ENCODE data around the gene ADAMTS17.

The ADAMTS17 gene

DNA sequence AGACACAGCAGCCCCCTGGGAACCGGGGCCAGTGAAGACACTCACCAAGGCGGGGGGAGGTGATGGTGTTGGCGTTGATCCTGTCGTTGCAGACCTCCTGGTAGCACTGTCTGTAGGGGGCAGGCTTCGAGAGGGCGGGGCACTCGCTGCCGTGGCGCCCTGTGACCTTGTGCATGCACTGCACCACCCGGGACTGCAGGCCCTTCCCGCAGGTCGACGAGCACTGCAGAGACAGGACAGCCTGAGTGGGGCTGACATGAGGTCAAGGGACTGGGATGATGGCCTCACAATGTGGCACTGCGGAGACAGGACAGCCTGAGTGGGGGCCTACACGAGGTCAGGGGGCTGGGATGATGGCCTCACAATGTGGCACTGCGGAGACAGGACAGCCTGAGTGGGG is 365.8 kb downstream of the ADAMTS17 start:
- H3K9me3 ChIP-seq (ENCODE audit: insufficient read depth, low read length, severe bottlenecking), result no peaks in the 10 kb centered on the region
- H3K79me2 ChIP-seq (ENCODE audit: insufficient read depth, low read length), result no peaks in the 10 kb centered on the region
- no peak overlapping the region for H3K27ac ChIP-seq (ENCODE audit: low read length)
- TF ChIP-seq CTCF (IDR thresholded peaks at IDR 0.05; ENCODE audit: borderline replicate concordance, extremely low read depth, low read length, poor library complexity, severe bottlenecking) (no peak), EZH2 (IDR thresholded peaks at IDR 0.05; ENCODE audit: borderline replicate concordance, low read depth, low read length, severe bottlenecking) (no peak)
- no peak for DNase-seq
- no peak overlapping the region for H3K9ac ChIP-seq (ENCODE audit: low read depth, low read length)
- no peak for ATAC-seq (ENCODE audit: insufficient read depth, low read depth)
- no peaks in the 10 kb centered on the region; the same call in 1 of the 2 replicates for H4K20me1 ChIP-seq (ENCODE audit: insufficient read depth, low read length)
- no peak overlapping the region for H2AFZ ChIP-seq (ENCODE audit: low read depth, low read length)
- H3K27me3 ChIP-seq (ENCODE audit: insufficient read depth, low read length, poor library complexity), result no peaks in the 10 kb centered on the region
- no peak overlapping the region for H3K4me2 ChIP-seq (ENCODE audit: insufficient read depth, low read length)
- H3K4me1 ChIP-seq (ENCODE audit: insufficient read depth, low read length), result no peaks in the 10 kb centered on the region
- H3K4me3 ChIP-seq (ENCODE audit: low read depth in 1 of 2, low read length in 2 of 2), result no peak overlapping the region
- H3K36me3 ChIP-seq (ENCODE audit: insufficient read depth, low read length), result peaks cover 69% of the 10 kb centered on the region

DNA sequence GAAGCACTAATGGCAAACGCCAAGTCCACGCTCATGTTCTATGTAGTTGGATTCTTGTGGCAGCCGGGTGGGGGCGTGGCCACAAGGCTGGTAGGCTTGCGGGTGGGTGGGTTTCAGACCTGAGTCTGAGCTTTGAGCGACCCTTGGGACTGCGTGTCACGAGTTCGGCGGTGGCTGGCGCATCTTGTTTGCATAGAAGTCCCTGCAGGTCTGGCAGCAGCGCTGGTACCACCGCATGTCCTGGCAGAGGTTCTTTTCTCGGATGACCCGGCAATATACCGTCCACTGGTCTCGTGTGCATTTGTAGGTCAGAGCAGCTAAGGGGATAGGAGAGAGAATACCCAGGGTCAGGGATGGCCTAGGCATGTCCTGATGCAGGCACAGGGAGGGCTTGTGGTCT is 367.5 kb downstream of the ADAMTS17 start:
- no peak overlapping the region for H3K4me2 ChIP-seq (ENCODE audit: insufficient read depth, low read length)
- H3K36me3 ChIP-seq (ENCODE audit: insufficient read depth, low read length), result peaks cover 65% of the 10 kb centered on the region
- H3K79me2 ChIP-seq (ENCODE audit: insufficient read depth, low read length), result no peaks in the 10 kb centered on the region
- H3K27ac ChIP-seq (ENCODE audit: low read length), result no peak overlapping the region
- no peaks in the 10 kb centered on the region for H3K4me1 ChIP-seq (ENCODE audit: insufficient read depth, low read length)
- H3K9ac ChIP-seq (ENCODE audit: low read depth, low read length), result no peak overlapping the region
- H3K27me3 ChIP-seq (ENCODE audit: insufficient read depth, low read length, poor library complexity), result no peaks in the 10 kb centered on the region
- H2AFZ ChIP-seq (ENCODE audit: low read depth, low read length), result no peak overlapping the region
- H3K9me3 ChIP-seq (ENCODE audit: insufficient read depth, low read length, severe bottlenecking), result no peaks in the 10 kb centered on the region
- DNase-seq (no peak), ATAC-seq (ENCODE audit: insufficient read depth, low read depth) (no peak)
- no peak overlapping the region for H3K4me3 ChIP-seq (ENCODE audit: low read depth in 1 of 2, low read length in 2 of 2)
- TF ChIP-seq CTCF (IDR thresholded peaks at IDR 0.05; ENCODE audit: borderline replicate concordance, extremely low read depth, low read length, poor library complexity, severe bottlenecking) (no peak), EZH2 (IDR thresholded peaks at IDR 0.05; ENCODE audit: borderline replicate concordance, low read depth, low read length, severe bottlenecking) (no peak)
- H4K20me1 ChIP-seq (ENCODE audit: insufficient read depth, low read length), result no peaks in the 10 kb centered on the region; the same call in 1 of the 2 replicates

DNA sequence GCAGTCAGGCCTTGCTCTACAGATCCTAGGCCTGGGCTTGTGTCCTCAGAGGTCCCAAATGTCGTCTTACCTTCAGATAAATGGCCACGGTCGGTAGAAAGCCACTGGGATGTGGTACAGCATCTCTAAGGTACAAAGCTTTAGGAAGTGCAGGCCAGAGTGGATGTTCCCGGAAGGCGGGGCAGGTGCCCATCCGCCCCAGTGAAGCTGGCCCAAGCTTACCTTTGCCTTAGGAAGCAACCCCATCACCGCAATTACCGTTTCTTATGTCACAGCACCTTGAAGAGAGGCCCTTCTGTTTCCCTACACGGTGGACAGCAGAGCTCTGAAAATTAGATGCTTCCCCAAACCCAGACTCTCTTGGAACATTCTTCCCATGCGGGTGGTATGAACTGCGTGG is 368.4 kb downstream of the ADAMTS17 start:
- no peak overlapping the region for H3K4me3 ChIP-seq (ENCODE audit: low read depth in 1 of 2, low read length in 2 of 2)
- H4K20me1 ChIP-seq (ENCODE audit: insufficient read depth, low read length), result no peaks in the 10 kb centered on the region; the same call in 1 of the 2 replicates
- H2AFZ ChIP-seq (ENCODE audit: low read depth, low read length), result no peak overlapping the region
- no peak for DNase-seq
- H3K27me3 ChIP-seq (ENCODE audit: insufficient read depth, low read length, poor library complexity), result no peaks in the 10 kb centered on the region
- no peak for ATAC-seq (ENCODE audit: insufficient read depth, low read depth)
- no peak overlapping the region for H3K4me2 ChIP-seq (ENCODE audit: insufficient read depth, low read length)
- no peak for TF ChIP-seq CTCF (IDR thresholded peaks at IDR 0.05; ENCODE audit: borderline replicate concordance, extremely low read depth, low read length, poor library complexity, severe bottlenecking)
- TF ChIP-seq EZH2 (IDR thresholded peaks at IDR 0.05; ENCODE audit: borderline replicate concordance, low read depth, low read length, severe bottlenecking), result no peak
- no peaks in the 10 kb centered on the region for H3K9me3 ChIP-seq (ENCODE audit: insufficient read depth, low read length, severe bottlenecking)
- peaks cover 63% of the 10 kb centered on the region for H3K36me3 ChIP-seq (ENCODE audit: insufficient read depth, low read length)
- H3K79me2 ChIP-seq (ENCODE audit: insufficient read depth, low read length), result no peaks in the 10 kb centered on the region
- no peak overlapping the region for H3K9ac ChIP-seq (ENCODE audit: low read depth, low read length)
- no peaks in the 10 kb centered on the region for H3K4me1 ChIP-seq (ENCODE audit: insufficient read depth, low read length)
- H3K27ac ChIP-seq (ENCODE audit: low read length), result no peak overlapping the region
